ENCODE measurements around the gene CLK2. TPM values are rescaled to one million over a fixed set of nuclear protein-coding genes. Genes with fewer than 3 reads are reported as not detected.

CLK2 gene
- total RNA-seq, 1 donor from 2014 or later: 23.5 TPM

DNA sequence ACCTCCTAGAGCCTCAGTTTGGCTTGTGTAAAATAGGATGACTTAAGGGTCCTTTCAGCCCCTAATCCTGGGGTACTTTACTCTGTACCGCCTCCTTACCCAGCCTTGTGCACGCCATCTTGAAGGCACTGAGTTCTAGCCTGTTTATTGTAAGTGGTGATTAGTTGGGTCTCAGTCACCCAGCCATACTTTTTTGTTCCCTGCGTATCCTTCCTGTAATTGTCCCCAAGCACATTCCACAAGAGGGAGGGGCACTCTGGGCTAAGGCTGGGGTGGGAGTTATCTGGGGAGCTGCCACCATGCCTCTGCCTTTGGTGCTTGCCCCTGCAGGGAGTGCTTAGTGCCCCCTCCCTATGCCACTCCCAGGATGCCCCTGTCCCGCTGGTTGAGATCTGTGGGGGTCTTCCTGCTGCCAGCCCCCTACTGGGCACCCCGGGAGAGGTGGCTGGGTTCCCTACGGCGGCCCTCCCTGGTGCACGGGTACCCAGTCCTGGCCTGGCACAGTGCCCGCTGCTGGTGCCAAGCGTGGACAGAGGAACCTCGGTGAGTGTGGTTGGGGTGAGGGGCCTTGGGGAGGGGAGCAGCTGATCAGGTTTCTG lies 36.2 kb upstream of the CLK2 start:
- Histone ChIP-seq H3K27me3 (ENCODE audit: control insufficient read depth in 3 of 3, insufficient read depth in 3 of 3, low read length in 3 of 3) (no peaks in the 10 kb centered on the region), H3K9ac (ENCODE audit: low read depth in 1 of 3, low read length in 3 of 3) (peak overlapping the region; percentile 90 to 98 (median 98)), H3K4me1 (ENCODE audit: control insufficient read depth in 3 of 3, insufficient read depth in 3 of 3, low read length in 3 of 3) (peaks cover 10 to 16% (median 16%) of the 10 kb centered on the region in 3 donors), H3K4me3 (ENCODE audit: low read length in 3 of 3) (peak overlapping the region; percentile 93 to 99 (median 98)), H3K36me3 (ENCODE audit: control insufficient read depth in 3 of 3, insufficient read depth in 3 of 3, low read length in 3 of 3) (peaks cover 9 to 12% (median 11%) of the 10 kb centered on the region in 3 donors), H3K27ac (ENCODE audit: low read depth, low read length) (peak overlapping the region; percentile 89), H3K9me3 (ENCODE audit: control insufficient read depth in 3 of 3, low read length in 3 of 3) (no peaks in the 10 kb centered on the region)

DNA sequence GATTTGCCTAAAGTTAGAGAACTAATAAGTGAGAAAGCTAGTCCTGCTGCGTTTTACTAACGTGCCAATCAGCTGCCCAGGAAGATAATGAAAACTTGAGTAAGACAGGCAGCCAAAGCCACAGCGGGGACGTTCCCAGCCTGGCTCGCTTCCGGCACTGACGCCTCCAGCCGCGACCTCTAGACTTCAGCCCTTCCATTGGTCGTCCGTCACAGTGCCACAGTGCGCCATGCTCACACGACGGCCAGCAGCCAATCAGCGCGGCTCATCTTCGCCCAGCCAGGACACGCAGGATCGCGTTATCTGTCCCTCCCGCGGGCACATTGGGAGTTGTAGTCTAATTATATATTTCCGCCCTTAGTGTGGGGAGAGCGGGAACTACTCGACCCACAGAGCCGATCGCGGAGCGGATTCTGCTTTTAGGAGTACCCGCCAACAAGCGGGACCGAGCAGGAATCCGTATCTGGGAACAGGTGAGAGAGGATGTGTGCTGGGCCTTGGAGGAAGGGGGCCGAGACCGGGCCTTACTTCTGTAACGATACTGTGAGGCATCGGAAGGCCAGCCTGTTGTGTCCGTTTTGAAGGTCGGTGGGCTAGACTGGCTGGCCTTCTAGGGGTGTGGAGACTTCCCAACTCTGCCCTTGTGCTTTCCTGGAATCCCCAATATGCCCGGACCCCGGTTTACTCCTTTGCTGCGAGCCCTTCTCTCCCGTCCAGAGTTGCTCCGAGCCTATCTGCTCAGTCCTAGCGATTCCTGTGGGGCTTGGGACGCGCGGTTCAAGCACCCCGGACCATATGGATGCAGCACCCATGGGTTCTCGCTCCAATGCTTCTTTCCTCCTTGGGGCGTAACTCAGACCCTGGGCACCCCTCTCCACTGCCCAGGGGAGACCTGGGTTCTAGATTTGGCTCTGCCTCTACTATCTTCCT lies 35.5 kb upstream of the CLK2 start, which contains the start of gene FDPS:
Gene FDPS, plus strand, starts transcription at position 374 of the 930 bp plus-strand sequence. CDS start 924 bp downstream, outside the sequence.
- no peaks in the 10 kb centered on the region for H3K9me3 ChIP-seq (ENCODE audit: control insufficient read depth in 3 of 3, low read length in 3 of 3)
- H3K36me3 ChIP-seq (ENCODE audit: control insufficient read depth in 3 of 3, insufficient read depth in 3 of 3, low read length in 3 of 3): peaks cover 7 to 12% (median 9%) of the 10 kb centered on the region in 3 donors
- H3K27me3 ChIP-seq (ENCODE audit: control insufficient read depth in 3 of 3, insufficient read depth in 3 of 3, low read length in 3 of 3): no peaks in the 10 kb centered on the region
- peaks cover 10 to 16% (median 16%) of the 10 kb centered on the region in 3 donors for H3K4me1 ChIP-seq (ENCODE audit: control insufficient read depth in 3 of 3, insufficient read depth in 3 of 3, low read length in 3 of 3)
- peak within 1 kb of the TSS; percentile 89 for H3K27ac ChIP-seq (ENCODE audit: low read depth, low read length)
- H3K9ac ChIP-seq (ENCODE audit: low read depth in 1 of 3, low read length in 3 of 3): peak within 1 kb of the TSS; percentile 90 to 98 (median 98)
- peak within 1 kb of the TSS; percentile 93 to 99 (median 98) for H3K4me3 ChIP-seq (ENCODE audit: low read length in 3 of 3)

DNA sequence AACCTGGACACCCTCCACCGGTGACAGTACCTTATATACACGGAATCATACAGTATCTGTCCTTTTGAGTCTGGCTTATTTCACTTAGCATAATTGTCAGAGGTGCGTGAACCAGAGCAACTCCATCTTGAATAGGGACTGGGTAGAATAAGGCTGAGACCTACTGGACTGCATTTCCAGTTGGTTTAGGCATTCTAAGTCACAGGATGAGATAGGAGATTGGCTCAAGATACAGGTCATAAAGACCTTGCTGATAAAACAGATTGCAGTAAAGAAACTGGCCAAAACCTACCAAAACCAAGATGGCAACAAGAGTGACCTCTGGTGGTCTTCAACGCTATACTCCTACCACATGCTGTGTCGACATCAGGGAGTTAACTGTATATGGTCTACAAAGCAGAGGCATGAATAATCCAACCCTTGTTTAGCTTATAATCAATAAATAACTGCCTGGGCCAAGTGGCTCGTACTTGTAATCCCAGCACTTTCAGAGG lies 34.0 kb upstream of the CLK2 start:
- Histone ChIP-seq H3K4me1 (ENCODE audit: control insufficient read depth in 3 of 3, insufficient read depth in 3 of 3, low read length in 3 of 3) (peaks cover 10 to 16% (median 16%) of the 10 kb centered on the region in 3 donors), H3K4me3 (ENCODE audit: low read length in 3 of 3) (no peak overlapping the region), H3K36me3 (ENCODE audit: control insufficient read depth in 3 of 3, insufficient read depth in 3 of 3, low read length in 3 of 3) (peaks cover 0 to 5% (median under 1%) of the 10 kb centered on the region in 3 donors), H3K27me3 (ENCODE audit: control insufficient read depth in 3 of 3, insufficient read depth in 3 of 3, low read length in 3 of 3) (no peaks in the 10 kb centered on the region), H3K9ac (ENCODE audit: low read depth in 1 of 3, low read length in 3 of 3) (no peak overlapping the region), H3K27ac (ENCODE audit: low read depth, low read length) (no peak overlapping the region), H3K9me3 (ENCODE audit: control insufficient read depth in 3 of 3, low read length in 3 of 3) (no peaks in the 10 kb centered on the region)

DNA sequence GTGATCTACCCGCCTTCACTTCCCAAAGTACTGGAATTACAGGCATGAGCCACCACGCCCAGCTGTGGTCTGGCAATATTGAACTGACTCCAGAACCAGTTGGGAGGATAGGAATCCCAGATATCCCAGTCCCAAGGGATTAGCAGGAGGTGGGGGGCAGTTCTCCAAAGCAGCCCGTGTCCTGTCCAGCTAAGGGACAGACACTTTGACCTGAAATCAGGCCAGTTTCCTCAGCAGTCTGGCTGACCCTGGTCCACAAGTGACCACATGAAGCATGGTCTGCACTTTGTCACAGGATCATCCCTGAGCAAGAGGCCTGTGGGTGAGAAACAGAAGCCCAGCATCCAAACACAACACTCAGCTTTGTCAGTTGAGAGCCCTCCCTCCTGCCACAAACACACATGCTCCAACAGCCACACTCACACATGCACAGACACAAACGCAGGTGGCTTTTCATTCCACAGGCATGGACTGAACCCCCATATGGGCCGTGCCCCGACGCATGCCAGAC lies 32.6 kb upstream of the CLK2 start:
- Histone ChIP-seq H3K27ac (ENCODE audit: low read depth, low read length) (no peak overlapping the region), H3K36me3 (ENCODE audit: control insufficient read depth in 3 of 3, insufficient read depth in 3 of 3, low read length in 3 of 3) (peaks cover 0 to 2% (median 0%) of the 10 kb centered on the region in 3 donors), H3K9ac (ENCODE audit: low read depth in 1 of 3, low read length in 3 of 3) (no peak overlapping the region)

DNA sequence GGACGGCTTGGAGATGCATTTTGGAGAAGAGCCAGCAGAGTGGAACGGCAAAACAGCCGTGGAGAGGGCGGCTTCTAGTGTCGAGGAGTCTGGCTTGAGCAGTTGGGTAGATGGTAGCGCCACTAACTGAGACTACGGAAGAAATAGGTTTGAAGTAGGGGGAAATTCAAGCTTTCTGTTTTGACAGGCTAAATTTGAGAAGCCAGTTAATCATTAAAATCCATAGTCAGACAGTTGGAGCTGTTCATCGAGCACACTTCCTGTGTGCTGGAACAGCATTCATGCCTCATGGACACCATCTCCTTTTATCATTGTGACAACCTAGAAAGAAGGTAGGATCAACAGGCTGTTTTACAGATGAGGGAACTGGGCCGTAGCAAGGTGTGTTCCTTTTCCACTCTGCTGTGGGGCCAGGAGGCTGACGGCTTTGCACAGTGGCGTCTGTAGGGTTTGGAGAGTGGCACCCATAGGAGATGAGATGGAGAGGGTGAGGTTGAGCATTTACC lies 31.3 kb upstream of the CLK2 start:
- H3K27me3 ChIP-seq (ENCODE audit: control insufficient read depth in 3 of 3, insufficient read depth in 3 of 3, low read length in 3 of 3): no peaks in the 10 kb centered on the region
- H3K4me1 ChIP-seq (ENCODE audit: control insufficient read depth in 3 of 3, insufficient read depth in 3 of 3, low read length in 3 of 3): peaks cover 5 to 11% (median 6%) of the 10 kb centered on the region in 3 donors
- H3K9ac ChIP-seq (ENCODE audit: low read depth in 1 of 3, low read length in 3 of 3): no peak overlapping the region
- H3K36me3 ChIP-seq (ENCODE audit: control insufficient read depth in 3 of 3, insufficient read depth in 3 of 3, low read length in 3 of 3): peaks cover 0 to 2% (median 0%) of the 10 kb centered on the region in 3 donors
- H3K27ac ChIP-seq (ENCODE audit: low read depth, low read length): no peak overlapping the region
- H3K9me3 ChIP-seq (ENCODE audit: control insufficient read depth in 3 of 3, low read length in 3 of 3): no peaks in the 10 kb centered on the region
- H3K4me3 ChIP-seq (ENCODE audit: low read length in 3 of 3): no peak overlapping the region

More for the DNA sequence above, 32.6 kb upstream of the CLK2 start:
- Histone ChIP-seq H3K27me3 (ENCODE audit: control insufficient read depth in 3 of 3, insufficient read depth in 3 of 3, low read length in 3 of 3) (no peaks in the 10 kb centered on the region), H3K9me3 (ENCODE audit: control insufficient read depth in 3 of 3, low read length in 3 of 3) (no peaks in the 10 kb centered on the region), H3K4me3 (ENCODE audit: low read length in 3 of 3) (no peak overlapping the region), H3K4me1 (ENCODE audit: control insufficient read depth in 3 of 3, insufficient read depth in 3 of 3, low read length in 3 of 3) (peaks cover 10 to 16% (median 16%) of the 10 kb centered on the region in 3 donors)

DNA sequence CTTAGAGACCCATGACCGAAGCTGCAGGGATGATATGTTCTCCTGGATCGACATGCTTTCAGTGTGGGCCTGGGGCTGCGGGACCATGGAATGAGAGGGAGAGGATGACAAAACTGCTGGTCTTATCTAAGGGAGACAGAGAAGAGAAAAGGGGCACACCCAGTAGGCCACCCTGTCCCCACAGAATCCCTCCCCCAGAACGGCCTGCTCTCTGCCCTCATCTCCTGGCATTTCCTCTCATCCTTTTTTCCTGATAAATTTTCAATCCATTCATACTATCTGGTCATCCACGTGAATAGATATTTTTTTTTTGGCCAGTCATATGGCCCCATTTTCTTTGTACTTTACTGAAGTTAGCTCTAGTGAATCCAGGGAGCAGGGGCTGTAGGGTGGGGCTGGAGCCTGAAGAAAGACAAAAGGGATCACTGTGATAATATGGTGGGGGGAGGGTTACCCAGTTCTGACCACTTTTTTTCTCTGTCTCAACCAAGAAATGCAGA lies 28.1 kb upstream of the CLK2 start, which contains the start of gene PKLR:
Gene PKLR, minus strand, starts transcription at position 97 of the 500 bp plus-strand sequence. Its CDS starts 43 bp downstream, at position 54.
- Histone ChIP-seq H3K27ac (ENCODE audit: low read depth, low read length) (no peak within 1 kb of the TSS), H3K9me3 (ENCODE audit: control insufficient read depth in 3 of 3, low read length in 3 of 3) (no peaks in the 10 kb centered on the region), H3K9ac (ENCODE audit: low read depth in 1 of 3, low read length in 3 of 3) (no peak within 1 kb of the TSS), H3K27me3 (ENCODE audit: control insufficient read depth in 3 of 3, insufficient read depth in 3 of 3, low read length in 3 of 3) (peaks cover 0 to 5% (median 2%) of the 10 kb centered on the region in 3 donors), H3K4me3 (ENCODE audit: low read length in 3 of 3) (no peak within 1 kb of the TSS), H3K4me1 (ENCODE audit: control insufficient read depth in 3 of 3, insufficient read depth in 3 of 3, low read length in 3 of 3) (peaks cover 0 to 11% (median 0%) of the 10 kb centered on the region in 3 donors), H3K36me3 (ENCODE audit: control insufficient read depth in 3 of 3, insufficient read depth in 3 of 3, low read length in 3 of 3) (no peaks in the 10 kb centered on the region)

DNA sequence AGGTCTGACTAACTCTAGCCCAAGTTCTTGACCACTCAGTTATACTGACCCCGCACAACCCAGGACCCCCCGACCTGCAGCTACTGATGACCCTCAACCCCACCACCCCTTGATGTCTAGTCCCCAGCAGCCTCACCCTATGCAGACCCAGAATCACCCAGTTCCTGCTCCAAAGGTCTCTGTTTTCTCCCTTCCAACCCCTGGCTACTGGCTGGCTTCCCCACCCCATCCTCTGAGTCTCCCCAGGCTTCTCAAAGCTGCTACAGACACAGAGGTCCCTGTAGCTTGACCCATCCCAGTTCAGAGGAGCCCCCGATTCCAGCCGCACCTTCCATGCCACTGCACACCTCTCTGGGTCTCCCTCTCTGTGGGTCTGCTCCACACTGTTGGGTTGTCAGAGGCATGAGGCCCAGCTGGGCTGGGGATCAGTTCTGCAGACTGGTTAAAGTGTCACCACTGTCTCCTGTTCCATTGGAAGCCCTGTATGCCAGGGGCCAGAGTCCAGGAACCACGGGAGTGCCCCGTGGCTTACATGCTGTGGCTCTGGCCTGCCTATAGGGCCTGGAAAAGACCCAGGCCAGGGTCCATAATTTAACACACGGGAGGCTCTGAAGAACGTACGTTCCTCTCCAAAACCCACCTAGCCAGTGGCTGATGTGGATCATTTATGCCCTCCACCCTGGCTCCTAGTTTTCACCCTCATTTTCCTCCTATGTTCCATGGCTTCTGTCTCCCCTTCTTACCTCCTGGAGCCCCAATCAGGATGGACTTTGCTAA lies 27.4 kb upstream of the CLK2 start:
- no peaks in the 10 kb centered on the region for H3K9me3 ChIP-seq (ENCODE audit: control insufficient read depth in 3 of 3, low read length in 3 of 3)

DNA sequence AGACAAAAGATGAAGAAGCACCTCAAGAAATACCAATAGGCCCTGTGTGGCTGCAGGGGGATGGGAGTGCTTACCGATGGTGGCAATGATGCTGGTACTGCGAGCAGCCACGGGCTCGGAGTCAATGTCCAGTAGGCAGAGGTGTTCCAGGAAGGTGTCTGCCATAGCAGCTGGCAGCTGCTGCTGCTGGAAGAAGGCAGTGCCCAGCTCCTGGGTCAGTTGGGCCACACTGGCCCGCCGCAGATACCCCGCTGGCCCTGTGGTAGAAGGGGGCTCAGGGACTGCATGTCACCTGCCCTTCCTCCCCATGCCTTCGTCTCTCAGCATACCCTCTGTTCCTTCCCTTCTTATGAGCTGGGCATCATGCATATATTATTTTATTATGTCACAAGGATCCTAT lies 26.7 kb upstream of the CLK2 start:
- peaks cover 1 to 16% (median 5%) of the 10 kb centered on the region in 3 donors for H3K4me1 ChIP-seq (ENCODE audit: control insufficient read depth in 3 of 3, insufficient read depth in 3 of 3, low read length in 3 of 3)
- H3K9ac ChIP-seq (ENCODE audit: low read depth in 1 of 3, low read length in 3 of 3): no peak overlapping the region
- H3K4me3 ChIP-seq (ENCODE audit: low read length in 3 of 3): no peak overlapping the region
- H3K27me3 ChIP-seq (ENCODE audit: control insufficient read depth in 3 of 3, insufficient read depth in 3 of 3, low read length in 3 of 3): peaks cover 12 to 16% (median 14%) of the 10 kb centered on the region in 3 donors
- H3K27ac ChIP-seq (ENCODE audit: low read depth, low read length): no peak overlapping the region
- no peaks in the 10 kb centered on the region for H3K36me3 ChIP-seq (ENCODE audit: control insufficient read depth in 3 of 3, insufficient read depth in 3 of 3, low read length in 3 of 3)
- H3K9me3 ChIP-seq (ENCODE audit: control insufficient read depth in 3 of 3, low read length in 3 of 3): no peaks in the 10 kb centered on the region

More for the DNA sequence above, 27.4 kb upstream of the CLK2 start:
- Histone ChIP-seq H3K36me3 (ENCODE audit: control insufficient read depth in 3 of 3, insufficient read depth in 3 of 3, low read length in 3 of 3) (no peaks in the 10 kb centered on the region), H3K4me3 (ENCODE audit: low read length in 3 of 3) (no peak overlapping the region), H3K9ac (ENCODE audit: low read depth in 1 of 3, low read length in 3 of 3) (no peak overlapping the region), H3K27ac (ENCODE audit: low read depth, low read length) (no peak overlapping the region), H3K27me3 (ENCODE audit: control insufficient read depth in 3 of 3, insufficient read depth in 3 of 3, low read length in 3 of 3) (peaks cover 5 to 9% (median 7%) of the 10 kb centered on the region in 3 donors), H3K4me1 (ENCODE audit: control insufficient read depth in 3 of 3, insufficient read depth in 3 of 3, low read length in 3 of 3) (peaks cover 0 to 11% (median 0%) of the 10 kb centered on the region in 3 donors)

DNA sequence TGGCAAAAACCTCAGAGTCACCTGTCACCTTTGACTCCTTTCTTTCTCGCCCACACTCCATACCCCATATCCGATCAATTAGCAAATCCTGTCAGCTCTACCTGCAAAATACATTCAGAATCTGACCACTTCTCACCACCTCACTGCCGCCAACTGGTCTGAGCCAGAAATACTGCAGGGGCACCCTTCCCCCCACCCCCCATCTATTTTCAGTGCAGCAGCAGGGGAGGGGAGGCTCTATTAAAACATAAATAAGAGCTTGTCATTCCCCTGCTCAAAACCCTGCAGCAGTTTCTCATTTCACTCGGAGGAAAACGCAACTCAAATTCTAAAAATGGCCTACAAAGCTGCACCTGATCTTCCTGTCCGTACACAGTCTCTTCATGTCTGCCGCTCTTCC lies 24.1 kb upstream of the CLK2 start:
- peaks cover 4 to 16% (median 8%) of the 10 kb centered on the region in 3 donors for H3K4me1 ChIP-seq (ENCODE audit: control insufficient read depth in 3 of 3, insufficient read depth in 3 of 3, low read length in 3 of 3)
- H3K27me3 ChIP-seq (ENCODE audit: control insufficient read depth in 3 of 3, insufficient read depth in 3 of 3, low read length in 3 of 3): peaks cover 27 to 37% (median 29%) of the 10 kb centered on the region in 3 donors
- no peak overlapping the region for H3K4me3 ChIP-seq (ENCODE audit: low read length in 3 of 3)
- H3K36me3 ChIP-seq (ENCODE audit: control insufficient read depth in 3 of 3, insufficient read depth in 3 of 3, low read length in 3 of 3): no peaks in the 10 kb centered on the region
- no peak overlapping the region for H3K9ac ChIP-seq (ENCODE audit: low read depth in 1 of 3, low read length in 3 of 3)
- H3K27ac ChIP-seq (ENCODE audit: low read depth, low read length): no peak overlapping the region
- H3K9me3 ChIP-seq (ENCODE audit: control insufficient read depth in 3 of 3, low read length in 3 of 3): no peaks in the 10 kb centered on the region
